GM12873 (cell line): ENCODE measurements around the gene RAB7B.

ENCODE experiments used
- CTCF ChIP-seq: IDR thresholded peaks from 2 replicates; pipeline ENCODE4 v1.5.1; 2012; ENCODE audit warnings: low read depth, mild to moderate bottlenecking, moderate library complexity, low read length, control low read depth; ENCODE audit not compliant: insufficient read depth; ENCODE audit errors: missing control alignments

RAB7B gene

DNA sequence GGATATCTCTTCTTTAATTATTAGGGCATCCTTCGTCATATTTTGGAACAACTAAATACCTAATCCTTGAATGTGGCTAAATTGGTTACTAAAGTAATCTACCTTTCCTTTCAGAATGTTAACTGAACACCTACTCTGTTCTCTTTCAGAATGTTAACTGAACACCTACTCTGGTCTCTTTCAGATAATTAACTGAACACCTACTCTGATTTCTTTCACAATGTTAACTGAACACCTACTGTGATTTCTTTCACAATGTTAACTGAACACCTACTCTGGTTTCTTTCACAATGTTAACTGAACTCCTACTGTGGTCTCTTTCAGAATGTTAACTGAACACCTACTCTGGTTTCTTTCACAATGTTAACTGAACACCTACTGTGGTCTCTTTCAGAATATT is 21.9 kb downstream of the RAB7B start:
- TF ChIP-seq CTCF: no peak

DNA sequence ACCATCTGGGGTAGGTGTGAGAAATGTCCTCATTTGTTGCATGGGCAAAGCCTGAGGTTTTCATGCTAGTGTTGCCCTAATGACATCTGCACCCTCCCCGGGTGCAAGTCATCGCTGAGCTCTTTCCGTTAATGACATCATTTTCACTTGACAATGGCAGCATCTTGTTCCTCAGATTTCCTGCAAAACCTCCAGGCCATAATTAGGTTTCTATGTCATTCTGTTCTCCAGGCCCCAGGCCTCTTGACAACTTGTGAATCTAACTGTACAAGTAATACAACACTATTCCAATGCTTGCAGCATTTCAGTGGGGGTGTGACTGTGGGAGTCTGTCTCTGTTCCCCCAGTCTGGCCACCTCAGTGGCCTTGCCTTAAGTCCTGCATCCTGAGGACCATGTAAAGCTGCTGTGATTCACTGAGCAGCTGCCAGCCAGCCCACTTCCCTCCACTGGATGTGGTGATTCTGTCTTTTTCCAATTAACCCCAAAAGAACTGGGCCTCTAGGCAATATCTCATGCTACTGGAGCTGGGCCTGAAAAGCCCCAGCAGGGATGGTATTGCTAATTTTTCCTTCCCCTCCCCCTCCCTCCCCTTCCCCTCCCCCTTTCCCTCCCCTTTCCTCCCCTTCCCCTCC is 22.8 kb downstream of the RAB7B start:
- TF ChIP-seq CTCF: no peak

GRCh38 chr1:205979301-205979700 is 23.9 kb downstream of the RAB7B start:
- no peak for TF ChIP-seq CTCF

DNA sequence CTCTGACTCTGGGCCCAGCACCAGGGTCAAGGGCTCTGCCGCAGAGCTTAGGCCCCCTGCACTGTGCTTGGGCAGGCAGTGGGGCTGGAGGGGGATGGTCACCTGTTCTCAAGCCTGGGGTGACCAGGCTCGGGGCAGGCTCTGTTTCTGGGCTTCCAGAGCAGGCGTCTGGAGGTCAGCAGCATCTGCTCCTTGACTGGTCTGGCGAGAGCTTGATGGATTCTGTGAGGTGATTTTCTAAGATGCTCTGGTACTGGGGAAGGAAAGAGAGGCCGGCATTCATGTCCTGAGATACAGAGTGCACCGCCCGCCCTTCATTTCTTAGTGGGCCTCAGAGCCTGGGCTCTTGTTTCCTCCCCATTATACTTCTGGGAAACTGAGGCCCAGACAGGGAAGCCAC is 24.5 kb downstream of the RAB7B start:
- TF ChIP-seq CTCF: no peak

DNA sequence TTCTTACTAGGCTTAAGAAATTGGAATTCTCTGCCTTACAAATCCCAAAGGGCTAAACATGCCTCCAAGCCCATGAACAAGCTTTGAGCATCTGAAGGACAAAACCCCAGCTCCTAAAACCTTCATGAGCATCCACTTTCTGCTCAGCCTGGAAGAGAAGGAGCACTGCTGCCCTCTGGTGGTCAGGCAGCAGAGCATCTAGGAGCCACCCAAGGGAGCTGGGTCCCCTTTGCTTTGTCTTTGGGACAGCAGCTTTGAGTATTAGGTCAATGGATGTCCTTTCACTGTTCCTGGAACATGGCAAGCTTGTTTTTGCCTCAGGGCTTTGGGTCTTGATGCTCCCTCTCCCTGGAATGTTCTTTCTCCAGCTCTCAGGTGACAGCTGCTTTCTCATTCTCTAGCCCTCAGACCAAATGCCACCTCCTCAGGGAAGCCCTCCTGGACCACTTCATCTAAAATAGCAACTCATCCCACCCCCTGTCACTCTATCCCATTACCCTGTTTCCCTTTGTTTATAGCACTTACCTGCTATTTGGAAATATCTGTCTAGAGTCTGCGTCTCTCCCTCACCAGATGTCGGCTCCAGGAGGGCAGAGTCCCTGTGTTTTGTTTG is 25.7 kb downstream of the RAB7B start:
- peak; percentile 98 for TF ChIP-seq CTCF

- no peak for TF ChIP-seq CTCF
These were observed 26.3 kb downstream of the RAB7B start for GRCh38 chr1:205976708-205977401.

DNA sequence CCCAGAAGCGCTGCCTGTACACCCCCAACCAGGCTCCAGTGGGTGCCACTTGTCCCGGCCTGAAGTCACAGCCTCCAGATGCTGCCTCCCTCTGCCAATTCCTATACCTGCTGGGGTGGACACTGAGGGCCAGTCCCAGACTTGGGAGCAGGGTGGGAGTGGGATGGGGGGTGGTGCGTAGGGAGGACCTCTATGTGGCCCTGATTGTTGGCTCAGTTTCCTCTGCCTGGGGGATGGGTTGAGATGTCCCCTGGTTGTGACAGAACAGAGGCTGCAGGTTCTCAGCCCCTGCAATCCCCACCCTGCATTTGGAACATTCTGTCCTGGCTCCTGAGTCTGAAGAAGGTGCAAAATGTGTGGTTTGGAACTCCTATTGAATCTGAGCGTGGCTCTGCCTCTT is 27.2 kb downstream of the RAB7B start:
- no peak for TF ChIP-seq CTCF
